ENCODE measurements around the gene SUPT3H.

GRCh38 chr6:44843734-44844133 lies 534.0 kb downstream of the SUPT3H start:
- TF ChIP-seq TAF1 (IDR thresholded peaks at IDR 0.05; ENCODE audit: low read depth) (no peak), RAD21 (IDR thresholded peaks at IDR 0.05; ENCODE audit: low read depth) (no peak), REST (IDR thresholded peaks at IDR 0.05; ENCODE audit: low read depth) (no peak), EP300 (IDR thresholded peaks at IDR 0.05; ENCODE audit: borderline replicate concordance) (no peak), ZBTB7A (IDR thresholded peaks at IDR 0.05; ENCODE audit: low read depth) (no peak)
- TF ChIP-seq, protein P1, sequence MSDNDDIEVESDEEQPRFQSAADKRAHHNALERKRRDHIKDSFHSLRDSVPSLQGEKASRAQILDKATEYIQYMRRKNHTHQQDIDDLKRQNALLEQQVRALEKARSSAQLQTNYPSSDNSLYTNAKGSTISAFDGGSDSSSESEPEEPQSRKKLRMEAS (IDR thresholded peaks at IDR 0.05), result no peak
- TF ChIP-seq, protein P2, sequence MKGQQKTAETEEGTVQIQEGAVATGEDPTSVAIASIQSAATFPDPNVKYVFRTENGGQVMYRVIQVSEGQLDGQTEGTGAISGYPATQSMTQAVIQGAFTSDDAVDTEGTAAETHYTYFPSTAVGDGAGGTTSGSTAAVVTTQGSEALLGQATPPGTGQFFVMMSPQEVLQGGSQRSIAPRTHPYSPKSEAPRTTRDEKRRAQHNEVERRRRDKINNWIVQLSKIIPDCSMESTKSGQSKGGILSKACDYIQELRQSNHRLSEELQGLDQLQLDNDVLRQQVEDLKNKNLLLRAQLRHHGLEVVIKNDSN (IDR thresholded peaks at IDR 0.05), result no peak
